Activated gamma-delta T cell treated with Interleukin-2 at 50 U/mL for 16 hours (primary cell): ENCODE data around the gene ZNF597.
"Not testable (repeated sequence)": the region's sequence is repeated elsewhere in the genome, so short reads cannot be mapped to it uniquely, and the experiment has no call there.

Source experiments
- DNase-seq: peaks from one replicate; pipeline ENCODE4 v3.0.0-alpha.2; 2020

Gene ZNF597

DNA sequence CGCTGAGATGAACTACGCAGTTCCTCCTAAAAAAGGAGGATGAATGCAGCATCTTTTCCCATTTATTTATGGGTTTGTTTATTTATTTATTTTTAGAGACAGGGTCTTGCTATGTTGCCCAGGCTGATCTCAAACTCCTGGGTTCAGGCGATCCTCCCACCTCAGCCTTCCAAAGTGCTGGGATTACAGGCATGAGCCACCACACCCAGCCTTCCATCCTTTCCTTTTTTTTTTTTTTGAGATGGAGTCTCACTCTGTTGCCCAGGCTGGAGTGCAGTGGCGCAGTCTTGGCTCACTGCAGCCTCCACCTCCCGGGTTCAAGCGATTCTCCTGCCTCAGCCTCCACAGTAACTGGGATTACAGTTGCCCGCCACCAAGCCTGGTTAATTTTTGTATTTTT is 31.6 kb upstream of the ZNF597 start:
- not testable (repeated sequence) for DNase-seq

DNA sequence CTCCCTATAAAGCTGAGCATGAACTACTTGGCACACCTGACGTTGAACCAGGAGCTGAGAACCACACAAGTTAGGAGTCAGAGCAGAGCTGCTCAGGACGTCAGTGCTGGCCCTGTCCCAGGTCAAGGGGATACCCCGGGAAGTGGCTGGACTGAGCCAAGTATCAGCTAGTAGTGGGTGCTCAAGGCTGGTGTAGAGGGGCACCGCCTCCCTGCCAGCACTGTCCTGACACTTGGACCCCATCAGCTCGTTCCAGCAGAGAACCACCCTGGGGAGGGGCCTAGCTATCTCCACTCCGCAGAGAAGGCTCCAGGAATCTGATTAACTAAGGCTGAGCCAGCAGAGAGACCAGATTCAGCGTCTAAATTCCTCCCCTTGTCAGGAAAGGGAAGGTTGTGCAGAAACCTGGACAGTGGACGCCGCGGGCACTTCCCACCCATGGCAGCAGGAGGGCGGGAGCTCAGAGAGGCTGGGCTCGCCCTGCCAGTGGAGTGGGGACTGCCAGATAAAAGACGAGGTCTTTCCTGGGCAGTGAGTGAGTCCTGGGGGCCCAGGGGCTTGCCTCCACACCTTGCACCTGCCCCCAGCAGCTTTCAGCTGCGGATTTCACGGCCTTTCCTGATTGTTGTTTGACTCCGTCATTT is 31.0 kb upstream of the ZNF597 start:
- DNase-seq, result no peak

DNA sequence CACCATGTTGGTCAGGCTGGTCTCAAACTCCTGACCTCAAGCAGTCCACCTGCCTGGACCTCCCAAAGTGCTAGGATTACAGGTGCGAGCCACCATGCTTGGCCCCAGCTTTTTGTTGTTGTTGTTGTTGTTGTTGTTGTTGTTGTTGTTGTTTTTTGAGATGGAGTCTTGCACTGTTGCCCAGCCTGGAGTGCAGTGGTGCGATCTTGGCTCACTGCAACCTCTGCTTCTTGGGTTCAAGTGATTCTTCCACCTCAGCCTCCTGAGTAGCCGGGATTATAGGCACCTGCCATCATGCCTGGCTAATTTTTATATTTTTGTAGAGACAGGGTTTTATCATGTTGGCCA is 30.3 kb upstream of the ZNF597 start:
- not testable (repeated sequence) for DNase-seq

DNA sequence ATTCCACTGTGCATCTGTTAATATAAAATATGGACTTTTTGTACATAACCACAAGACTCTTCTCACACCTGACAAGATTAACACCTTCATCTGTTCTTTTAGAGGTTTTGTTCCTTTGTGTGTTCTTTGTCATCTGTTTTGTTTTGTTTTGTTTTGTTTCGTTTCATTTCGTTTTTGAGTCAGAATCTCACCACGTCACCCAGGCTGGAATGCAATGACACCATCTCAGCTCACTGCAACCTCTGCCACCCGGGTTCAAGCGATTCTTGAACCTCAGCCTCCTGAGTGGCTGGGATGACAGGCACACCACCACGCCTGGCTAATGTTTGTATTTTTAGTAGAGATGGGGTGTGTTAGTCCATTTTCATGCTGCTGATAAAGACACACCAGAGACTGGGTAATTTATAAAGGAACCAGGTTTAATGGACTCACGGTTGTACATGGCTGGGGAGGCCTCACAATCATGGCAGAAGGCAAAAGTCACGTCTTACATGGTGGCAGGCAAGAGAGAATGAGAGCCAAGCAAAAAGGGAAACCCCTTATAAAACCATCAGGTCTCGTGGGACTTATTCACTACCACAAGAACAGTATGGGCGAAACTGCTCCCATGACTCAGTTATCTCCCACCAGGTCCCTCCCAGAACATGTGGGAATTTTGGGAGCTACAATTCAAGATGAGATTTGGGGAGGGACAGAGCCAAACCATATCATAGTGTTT is 29.7 kb upstream of the ZNF597 start:
- no peak for DNase-seq

DNA sequence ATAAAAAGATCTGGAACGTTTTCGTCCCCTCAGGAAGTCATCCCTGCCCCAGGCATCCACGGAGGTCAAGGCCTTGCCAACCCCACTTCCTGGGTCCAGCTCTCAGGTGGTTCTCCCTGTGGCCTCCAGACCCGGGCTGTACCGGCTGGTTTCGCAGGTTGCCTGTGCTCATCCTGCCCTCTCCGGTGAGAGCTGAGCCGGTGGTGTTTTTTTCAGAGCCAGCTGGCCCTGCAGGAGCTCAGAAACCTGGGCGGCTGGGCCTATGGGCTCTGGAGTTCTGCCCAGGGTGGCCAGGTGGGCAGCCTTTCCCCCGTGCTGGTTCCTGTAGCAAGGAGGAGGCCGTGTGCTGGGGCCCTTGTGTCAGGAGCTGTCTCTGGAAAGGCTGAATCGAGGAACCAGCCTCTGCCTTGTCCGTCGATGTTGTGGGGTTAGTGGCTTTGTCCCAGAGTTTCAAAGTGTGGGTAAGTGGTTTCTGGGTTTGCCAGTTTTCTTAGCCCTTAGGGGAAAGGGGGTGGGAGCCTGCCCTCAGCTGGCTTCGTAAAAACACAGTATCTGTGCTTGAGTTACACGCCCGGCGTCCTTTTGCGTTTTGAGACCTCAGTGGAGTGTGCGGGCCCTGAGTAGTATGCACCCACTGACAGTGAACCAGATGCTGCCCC is 28.3 kb upstream of the ZNF597 start:
- DNase-seq, result no peak

DNA sequence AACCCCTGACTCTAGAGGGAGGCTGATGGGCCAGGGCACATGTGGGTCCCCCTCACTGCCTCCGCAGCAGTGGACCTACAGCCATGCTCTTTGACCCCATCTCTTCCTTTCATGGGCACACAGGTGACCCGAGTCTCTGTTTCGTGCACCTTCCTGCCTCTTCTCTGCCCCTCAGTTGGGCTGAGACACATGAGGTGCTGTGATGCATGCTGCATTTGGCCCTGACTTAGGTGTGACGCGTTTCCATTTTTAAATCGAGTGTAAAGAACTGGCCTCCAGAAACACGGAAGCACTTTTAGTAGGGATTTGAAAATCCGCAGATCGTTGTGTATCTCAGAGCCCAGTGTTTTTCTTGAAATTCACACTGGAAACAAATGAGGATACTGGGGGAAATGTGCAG is 27.4 kb upstream of the ZNF597 start:
- no peak for DNase-seq

DNA sequence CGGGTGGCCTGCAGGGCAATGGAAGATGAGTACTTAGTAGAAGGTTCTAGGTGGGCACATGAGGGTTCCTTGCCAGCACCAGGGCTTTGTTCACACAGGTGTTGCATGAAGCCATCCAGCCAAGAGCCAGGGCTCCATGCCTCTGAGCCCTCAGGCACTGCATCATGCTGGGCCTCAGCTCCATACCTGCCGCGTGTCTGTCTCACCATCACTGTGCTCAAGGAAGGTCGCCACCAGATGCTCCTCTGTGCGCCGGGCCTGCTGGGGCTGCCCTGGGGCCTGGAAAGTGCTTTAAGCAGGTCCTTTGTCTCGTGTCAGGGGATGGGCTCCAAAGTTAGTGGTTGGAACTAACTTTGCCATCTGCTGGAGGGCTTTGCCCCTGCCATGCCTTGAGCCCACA is 26.4 kb upstream of the ZNF597 start:
- DNase-seq, result no peak

DNA sequence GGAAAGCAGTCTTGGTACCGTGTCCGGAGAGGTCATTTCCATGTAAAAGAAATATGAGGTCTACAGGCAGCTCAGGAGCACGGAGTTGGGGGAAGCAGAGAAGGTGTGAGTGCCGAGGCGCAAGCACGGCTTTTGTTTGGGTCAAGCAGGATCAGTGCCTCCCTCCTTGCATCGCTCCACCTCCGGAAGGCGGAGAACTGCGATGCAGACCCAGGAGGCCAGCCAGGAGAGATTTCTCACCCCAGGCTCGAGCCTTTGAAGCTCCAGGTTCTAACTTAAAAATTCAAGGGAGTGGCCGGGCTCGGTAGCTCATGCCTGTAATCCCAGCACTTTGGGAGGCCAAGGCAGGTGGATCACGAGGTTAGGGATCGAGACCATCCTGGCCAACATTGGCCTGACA is 25.2 kb upstream of the ZNF597 start:
- DNase-seq, result no peak

DNA sequence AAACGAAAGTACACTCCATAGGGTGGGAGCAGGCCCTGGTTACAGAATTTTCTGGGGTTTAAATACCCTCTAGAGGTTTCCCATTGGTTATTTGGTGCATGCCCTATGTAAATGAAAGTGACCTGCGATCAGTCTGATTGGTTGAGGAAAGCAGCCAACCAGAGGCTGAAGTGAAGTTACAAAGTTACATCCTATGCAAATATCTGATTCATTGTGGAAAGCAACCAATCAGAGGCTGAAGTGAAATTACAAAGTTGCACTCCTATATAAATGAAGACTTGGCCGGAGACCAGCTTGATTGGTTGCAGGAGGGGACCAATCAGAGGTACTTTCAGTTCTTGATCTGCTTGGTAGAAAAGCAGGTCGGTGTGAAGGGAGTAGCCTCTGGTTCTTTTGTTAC is 24.6 kb upstream of the ZNF597 start:
- DNase-seq, result no peak

DNA sequence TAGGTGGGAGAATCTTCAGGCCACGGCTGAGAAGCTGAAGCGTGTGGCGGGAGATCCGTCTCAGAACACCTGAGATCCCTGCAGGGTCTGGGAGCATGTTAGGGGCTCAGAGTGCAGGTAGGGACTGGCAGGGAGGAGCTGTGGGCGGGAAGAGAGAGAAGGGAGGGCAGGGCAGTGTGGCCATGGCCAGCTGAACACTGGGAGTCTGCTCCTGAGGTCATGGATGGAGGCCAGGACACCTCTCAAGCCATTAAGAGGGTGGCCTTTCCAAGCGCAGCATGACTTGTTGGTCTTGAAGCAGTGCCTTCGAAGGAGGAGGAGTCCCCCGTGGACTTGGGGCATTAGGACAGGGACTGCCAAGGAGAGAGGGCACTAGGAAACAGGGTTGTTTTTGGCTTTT is 23.9 kb upstream of the ZNF597 start:
- DNase-seq, result no peak

DNA sequence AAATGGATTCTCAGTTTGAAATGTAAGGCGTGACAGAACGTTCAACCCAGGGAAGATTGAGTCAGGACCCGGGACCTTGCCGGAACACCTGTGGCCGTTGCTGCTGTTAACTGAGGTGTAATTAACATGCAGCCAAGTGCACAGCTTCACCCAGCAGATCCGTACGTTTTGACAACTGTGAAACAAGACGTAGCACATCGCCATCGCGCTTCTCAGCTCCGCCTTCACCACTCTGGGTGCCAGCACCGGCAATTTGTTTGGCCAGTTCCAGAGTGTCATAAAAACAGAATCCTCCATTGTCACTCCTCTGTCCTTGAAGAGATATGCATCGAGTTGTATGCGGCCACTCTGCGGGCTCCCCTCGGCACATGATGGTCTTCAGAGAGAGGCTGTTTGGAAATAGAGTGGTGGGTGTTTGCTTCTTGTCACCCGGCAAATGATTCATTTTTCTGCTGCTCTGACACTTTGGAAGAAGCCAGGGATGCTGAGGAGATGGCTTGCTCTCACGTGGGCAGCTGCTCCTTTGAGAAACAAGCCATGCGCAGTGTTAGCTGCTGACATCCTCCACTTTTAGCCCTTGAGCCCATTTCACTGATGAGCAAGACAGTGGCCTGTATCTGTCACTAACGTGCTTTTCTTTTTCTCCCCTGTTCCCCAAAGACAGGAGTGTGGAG is 22.7 kb upstream of the ZNF597 start:
- DNase-seq, result no peak

DNA sequence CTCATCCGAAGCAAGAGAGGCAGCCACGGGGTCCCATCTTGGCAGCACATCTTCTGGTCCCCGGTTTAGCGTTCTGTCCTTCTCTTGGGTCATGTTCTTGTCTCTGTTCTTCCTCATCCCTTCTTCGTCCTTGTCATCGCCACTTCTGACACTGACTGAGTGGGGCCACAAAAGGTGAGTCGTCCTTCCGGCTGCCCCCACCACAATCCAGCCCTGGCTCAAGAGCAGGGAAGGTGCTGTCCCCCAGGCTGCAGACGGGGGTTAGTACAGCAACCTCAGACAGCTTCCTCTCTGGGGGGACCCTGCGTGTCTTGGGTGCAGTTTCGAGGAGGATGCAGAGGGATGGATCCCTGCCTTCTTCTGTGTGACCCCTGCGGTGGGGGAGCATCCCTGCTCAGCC is 22.0 kb upstream of the ZNF597 start:
- DNase-seq, result no peak

DNA sequence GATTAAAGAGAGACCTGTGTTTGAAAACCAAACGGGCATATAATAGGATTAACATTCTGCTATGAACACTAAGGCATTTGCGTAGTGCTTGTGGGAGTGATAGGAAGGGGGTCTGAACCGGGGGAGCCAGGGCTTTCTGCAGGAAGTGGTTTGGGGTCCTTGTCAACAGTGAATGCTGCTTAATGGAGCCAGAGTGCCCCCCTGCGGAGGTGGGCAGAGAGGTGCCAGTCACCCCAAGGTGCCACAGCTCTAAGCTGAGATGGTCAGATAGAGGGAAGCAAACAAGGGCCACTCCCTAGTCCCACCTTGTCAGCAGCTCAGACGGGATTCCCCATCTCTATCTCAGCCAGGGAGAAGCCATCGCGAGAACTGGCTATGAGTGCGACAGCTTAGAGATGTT is 17.8 kb upstream of the ZNF597 start:
- peak; percentile 63 for DNase-seq

DNA sequence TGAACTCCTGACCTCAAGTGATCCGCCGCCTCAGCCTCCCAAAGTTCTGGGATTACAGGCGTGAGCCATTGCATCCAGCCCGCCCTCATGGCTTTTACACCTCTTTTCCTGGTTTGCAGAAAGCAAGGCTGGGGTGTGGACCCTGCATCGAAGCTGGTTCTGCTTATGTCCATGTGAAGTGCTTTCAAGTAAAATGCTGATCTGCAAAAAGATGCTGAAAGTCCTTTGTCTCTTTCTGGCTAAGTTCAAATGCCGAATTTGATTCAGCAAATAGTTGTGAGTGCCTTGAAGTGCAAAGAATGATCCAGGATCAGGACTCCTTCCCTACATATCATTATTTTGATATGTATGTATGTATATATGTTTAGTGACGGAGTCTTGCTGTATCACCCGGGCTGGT is 17.3 kb upstream of the ZNF597 start:
- DNase-seq, result no peak

DNA sequence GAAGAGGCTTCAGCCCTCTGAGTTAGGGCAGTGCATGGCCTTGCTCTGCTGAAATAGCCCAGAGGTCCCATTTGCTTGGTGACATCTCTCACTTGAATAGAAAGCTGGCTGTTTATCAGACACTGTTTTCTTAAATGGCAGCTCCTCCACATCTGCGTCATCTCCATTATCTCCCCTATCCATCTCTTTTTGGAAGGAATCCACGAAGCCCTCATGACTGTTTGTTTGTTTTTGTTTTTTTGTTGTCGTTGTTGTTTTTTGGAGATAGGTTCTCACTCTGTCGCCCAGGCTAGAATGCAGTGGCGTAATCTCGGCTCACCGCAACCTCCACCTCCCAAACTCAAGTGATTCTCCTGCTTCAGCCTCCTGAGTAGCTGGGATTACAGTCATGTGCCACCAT is 16.8 kb upstream of the ZNF597 start:
- no peak for DNase-seq

DNA sequence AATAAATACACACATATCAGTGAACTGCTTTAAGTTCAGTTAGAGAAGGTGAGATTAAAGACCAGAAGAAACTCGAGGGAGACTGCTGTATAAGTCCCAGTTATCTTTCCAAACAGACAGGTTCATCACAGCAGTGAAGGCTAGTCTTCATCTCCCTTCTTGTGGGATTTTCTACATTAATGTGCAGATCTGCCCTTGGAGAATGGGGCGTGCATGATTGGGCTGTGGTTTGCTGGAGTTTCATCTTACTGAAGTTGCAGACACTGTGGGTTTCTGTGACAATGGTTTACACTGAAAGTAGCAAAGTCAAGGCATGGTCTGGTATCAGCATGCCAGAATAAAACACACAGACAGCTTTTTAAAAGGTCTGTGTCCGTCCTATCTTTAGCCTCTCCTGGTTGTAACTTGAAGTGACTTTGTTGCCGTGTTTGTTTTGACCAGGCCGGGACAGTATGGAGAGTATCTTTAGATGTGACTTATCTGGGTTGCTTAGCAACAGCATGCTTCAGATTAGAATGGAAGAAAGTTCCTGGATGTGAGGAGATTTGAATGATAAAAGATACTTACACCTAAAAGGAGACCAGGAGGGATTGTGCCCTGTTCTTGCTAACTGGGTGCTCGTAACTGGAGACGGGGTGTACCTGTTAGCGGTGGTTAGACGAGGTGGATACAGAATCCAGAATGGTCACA is 16.2 kb upstream of the ZNF597 start:
- DNase-seq, result no peak

DNA sequence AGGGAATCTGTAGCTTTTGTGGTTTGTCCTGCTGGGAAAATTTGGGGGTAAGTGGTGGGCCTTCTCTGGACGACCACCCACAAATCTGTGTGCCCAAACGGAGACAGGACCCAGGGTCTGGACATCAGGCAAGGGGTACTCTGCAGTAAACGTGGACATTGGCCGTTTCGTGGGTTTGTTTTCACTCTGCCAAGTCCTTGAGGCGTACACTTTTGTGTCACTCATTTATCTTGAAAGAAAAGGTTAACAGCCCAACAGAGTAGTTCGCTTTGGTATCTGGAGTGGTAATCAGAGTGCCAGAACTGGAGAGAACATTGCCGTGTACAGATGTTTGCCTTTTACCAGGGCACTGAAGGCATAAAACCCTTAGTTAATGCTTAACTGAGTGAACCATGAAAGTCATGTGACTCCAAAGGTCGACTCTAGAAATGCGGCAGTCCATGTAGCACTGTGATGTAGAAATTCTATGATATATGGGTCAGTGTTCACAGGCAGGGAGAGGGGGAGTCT is 15.6 kb upstream of the ZNF597 start:
- DNase-seq, result no peak

DNA sequence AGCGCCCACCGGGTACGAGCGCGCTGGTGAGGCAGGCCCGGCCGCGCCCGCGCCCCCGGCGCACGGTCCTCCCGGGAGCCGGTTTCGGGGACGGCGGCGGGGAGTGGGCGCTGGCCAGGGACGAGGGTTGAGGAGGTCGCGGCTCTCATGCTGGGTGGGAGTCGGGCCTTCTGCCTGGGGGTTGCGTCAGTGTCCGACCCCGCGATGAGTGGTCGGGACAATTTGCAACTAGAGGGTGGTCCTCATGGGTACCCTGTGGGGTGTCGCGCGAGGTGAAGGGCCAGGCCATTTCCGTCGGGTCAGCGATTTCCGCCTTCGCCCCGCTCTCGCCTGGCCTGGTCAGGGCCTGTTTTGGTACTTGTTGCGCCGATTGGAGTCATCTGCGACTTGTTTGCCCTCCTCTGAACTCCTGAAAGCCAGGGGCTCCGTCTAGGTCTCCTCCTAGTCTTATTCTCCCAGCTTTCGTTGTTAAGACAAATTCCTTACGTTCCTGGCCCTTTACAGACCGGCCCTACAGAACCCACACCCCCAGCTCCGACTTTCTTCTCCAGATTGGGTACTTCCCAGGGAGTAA is 15.1 kb upstream of the ZNF597 start:
- no peak for DNase-seq

DNA sequence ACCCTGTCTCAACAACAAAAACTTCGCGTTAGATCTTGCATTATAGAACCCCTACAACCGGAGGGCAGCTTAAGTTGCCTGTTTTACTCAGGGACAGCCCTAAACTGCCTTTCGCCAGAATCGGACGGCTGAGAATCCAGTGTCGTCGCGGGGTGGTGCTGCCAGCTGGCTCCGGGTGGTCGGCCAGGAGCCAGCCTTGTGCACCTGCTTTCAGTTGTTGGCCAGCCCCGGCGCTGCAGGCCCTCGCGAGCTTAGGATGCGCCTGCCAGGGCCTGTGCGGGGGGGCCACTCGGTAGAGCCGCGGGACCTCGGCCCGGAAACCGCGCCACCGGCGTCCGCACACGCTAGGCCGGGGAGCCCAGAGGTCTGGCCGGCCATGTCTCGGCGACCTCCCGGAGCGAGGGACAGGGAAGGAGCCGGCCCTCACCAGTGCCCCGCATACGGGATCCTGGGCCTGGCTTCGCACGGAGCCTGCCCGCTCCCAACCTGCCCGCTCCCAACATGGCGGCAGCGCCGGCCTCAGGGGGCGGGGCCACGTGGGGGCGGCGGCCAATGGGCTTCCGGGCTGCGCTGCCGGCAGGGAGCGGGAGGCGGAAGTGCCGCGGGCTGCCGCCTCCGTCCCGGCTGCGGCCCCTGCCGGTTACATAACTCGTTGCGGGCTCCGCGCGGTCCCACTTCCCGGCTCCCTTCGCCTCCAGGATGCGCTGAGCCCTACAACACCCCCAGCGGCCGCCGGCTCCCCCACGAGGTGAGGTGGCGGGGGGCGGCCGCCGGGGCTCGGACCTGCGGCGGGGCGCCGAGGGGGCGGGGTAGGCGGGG is 14.3 kb upstream of the ZNF597 start:
- peak; percentile 87 for DNase-seq

DNA sequence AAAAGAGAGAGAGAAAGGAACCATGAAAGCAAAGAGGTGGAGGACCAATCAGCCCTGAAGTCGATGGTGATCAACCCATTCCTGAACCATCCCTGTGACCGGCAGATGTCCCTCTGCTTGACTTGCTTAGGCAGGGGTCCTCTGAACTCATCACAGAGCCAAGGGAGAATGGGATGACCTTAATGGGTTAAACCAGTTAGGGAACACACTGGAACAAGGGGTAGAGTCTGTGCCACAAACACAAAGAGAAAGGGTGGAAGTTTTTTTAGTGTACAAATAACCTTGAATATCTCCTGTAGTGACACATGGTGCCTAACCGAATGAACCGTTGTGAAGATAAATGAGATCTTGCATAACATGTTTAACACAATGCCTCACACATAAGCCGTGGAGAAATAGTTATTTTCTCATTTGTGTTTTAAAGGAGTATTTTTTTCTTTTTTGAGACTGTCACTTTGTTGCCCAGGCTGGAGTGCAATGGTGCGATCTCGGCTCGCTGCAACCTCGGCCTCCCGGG is 11.4 kb upstream of the ZNF597 start:
- no peak for DNase-seq

DNA sequence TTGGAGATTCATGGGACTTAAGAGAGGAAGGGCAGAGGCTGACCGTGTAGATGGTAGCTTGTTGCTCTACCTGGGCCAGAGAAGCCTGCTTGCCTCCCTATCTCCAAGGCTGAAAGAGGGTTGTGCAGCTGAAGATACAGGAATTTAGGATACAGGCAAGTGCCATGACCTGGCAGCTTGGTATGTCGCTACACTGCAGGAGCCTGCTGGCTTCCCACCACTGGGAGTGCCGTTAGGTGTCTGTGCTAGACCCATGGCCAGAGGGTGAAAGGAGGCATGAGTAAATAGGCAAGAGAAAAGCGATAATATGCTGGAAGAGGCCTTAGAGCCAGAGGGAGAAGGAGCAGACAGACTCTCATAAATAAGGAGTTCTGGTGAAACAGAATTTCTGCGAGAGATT is 10.8 kb upstream of the ZNF597 start:
- no peak for DNase-seq

DNA sequence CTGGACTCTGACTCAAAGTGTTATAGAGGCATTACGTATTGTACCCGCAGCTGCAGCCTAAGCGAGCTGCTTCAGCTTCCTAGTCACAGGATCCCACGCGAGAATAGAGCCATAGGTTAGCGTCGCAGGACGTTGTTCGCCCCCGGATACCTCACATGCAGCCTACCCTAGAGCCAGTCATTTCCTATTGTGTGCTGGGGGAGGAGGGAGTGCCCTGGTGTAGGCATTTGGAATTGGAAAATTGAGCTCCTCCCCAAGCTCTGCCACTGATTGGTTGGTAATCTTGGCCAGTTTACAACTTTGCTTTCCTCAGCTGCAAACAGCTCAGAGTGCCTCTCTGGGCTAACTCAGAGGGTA is 706 bp upstream of the ZNF597 start:
- no peak for DNase-seq
